Articular chondrocyte of knee joint (primary cell): ENCODE data around the gene UNC13A. TPM values are rescaled to one million over a fixed set of nuclear protein-coding genes. Genes with fewer than 3 reads are reported as not detected.

ENCODE experiments used
- total RNA-seq: library from RNA; depleted of rRNA; stranded (reverse); fragments of >200 nt; gene quantifications from 2 replicates; pipeline ENCODE4 v1.2.3, GENCODE V29; 2012

Gene UNC13A
- under 0.01 TPM in 2 replicates for total RNA-seq

DNA sequence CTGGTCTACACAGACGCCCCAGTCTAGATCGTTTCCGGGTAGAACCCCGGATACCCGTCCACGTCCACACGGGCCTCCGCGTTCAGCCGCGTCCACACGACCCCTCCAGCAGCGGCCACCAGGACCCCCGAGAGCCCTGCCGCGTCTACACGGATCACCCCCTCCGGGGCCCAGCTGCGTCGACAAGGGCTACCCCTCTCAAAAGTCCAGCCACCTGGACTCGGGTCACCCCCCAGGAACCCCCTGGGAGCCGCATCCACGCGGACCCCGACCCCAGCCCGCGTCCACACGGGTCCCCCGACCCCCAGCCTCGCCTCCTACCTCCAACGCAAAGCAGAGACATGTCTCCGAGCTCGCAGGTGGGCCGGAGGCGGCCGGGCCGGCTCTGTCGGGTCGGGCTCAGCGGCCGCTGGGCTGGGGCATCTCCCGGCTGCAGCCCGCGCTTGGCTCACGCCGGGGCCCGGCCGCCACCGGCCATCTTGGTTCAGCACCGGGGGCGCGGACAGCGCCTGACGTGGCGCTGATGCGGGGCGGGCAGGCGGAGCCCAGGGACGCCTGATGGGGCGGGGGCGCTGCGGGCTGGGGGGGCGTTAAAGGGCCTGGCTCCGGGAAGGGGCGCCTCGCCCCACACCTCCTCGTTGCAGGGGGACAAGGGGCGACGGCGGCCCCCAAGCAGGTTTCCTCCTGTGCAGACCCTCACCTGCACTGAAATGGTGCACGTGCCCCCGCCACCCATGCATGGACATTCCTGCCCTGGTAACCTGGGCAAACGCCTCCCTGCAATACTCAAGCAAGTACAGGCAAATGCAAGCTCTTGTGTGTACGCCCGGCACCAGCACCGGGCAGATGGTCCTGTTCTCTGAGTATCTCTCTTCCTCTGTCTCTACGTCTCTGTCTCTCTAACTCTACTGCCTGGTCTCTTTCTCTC is at the start of gene UNC13A:
Gene UNC13A, minus strand, starts transcription at position 498 of the 928 bp plus-strand sequence. Its CDS starts 155 bp downstream, at position 343.

DNA sequence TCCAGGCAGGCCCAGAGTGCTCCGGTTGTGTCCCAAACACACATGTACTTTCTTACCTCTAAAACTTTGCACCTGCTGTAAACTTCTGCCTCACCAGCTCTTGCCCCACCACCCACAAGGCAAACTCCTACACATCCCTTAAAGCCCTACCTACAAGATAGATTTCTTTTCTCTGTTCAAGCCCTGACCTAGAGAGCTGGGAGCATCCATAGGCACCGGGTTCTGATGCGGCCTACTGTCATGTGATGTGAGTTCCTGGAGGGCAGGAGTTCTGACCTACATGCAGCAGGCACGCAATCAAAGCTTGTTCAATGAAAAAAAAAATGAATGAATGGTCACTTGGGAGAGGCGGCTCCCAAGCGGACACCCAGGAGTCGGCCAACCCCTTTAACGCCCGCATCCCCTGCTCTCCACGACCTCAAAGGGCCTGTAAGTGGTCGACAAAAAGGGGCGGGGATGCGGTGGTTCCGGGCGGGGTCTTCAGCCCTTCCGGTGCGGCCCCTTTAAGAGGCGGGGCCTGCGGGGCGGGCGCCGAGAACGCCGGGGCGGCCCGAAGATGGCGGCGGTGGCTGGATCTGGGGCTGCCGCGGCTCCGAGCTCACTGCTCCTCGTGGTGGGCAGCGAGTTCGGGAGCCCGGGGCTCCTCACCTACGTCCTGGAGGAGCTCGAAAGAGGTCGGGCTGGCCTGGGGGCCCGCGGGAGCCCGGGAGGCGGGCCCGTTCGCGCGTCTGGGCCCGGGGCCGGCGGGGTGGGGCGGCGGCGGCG is 31.0 kb upstream of the UNC13A start, which contains the start of gene MAP1S:
Gene MAP1S, plus strand, starts transcription at position 534 of the 765 bp plus-strand sequence. Its CDS starts 23 bp downstream, at position 557.

DNA sequence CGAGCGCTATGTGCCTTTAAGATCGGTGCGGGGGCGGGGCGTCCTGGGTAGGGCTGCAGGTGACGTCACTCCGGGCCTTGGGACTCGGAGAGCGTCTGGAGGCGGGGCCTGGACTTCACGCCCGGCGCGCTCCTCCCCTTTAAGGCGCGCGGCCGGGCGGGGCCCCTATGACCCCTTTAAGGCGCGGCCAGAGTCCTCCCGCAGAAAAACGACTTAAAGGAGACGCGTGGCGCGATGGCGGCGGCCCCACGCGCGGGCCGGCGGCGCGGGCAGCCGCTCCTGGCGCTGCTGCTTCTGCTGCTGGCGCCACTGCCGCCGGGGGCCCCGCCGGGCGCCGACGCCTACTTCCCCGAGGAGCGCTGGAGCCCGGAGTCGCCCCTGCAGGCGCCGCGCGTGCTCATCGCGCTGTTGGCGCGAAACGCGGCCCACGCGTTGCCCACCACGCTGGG is 132.7 kb downstream of the UNC13A start, which contains the start of gene COLGALT1:
Gene COLGALT1, plus strand, starts transcription at position 170 of the 449 bp plus-strand sequence. Its CDS starts 65 bp downstream, at position 235.

Other genes with a start within 250 kb of the UNC13A start
- 0.22 TPM in 1 of 2 replicates, not detected in the other for gene TMEM221, start 239.7 kb downstream of the UNC13A start, total RNA-seq
- not detected in 2 replicates for gene NXNL1, start 227.4 kb downstream of the UNC13A start, total RNA-seq
- gene SLC27A1, start 217.8 kb downstream of the UNC13A start, total RNA-seq: 12.0 and 13.5 TPM in 2 replicates
- gene PGLS, start 176.7 kb downstream of the UNC13A start, total RNA-seq: 52.5 and 55.2 TPM in 2 replicates
- 55.5 and 55.7 TPM in 2 replicates for gene COLGALT1, start 132.7 kb downstream of the UNC13A start, total RNA-seq
- gene MAP1S, start 31.1 kb upstream of the UNC13A start, total RNA-seq: 10.8 and 11.1 TPM in 2 replicates
- 0.39 and 0.43 TPM in 2 replicates for gene FCHO1, start 63.1 kb upstream of the UNC13A start, total RNA-seq
- gene B3GNT3, start 106.8 kb upstream of the UNC13A start, total RNA-seq: not detected in 2 replicates
- gene INSL3, start 133.2 kb upstream of the UNC13A start, total RNA-seq: not detected in 2 replicates
- 3.4 and 3.6 TPM in 2 replicates for gene JAK3, start 159.6 kb upstream of the UNC13A start, total RNA-seq
- gene RPL18A, start 171.6 kb upstream of the UNC13A start, total RNA-seq: 992 and 1,066 TPM in 2 replicates
- gene SLC5A5, start 183.6 kb upstream of the UNC13A start, total RNA-seq: not detected in 2 replicates
- gene CCDC124, start 244.7 kb upstream of the UNC13A start, total RNA-seq: 24.9 and 27.8 TPM in 2 replicates